Measurements from ENCODE around the gene EIF4A3. TPM values are rescaled to one million over a fixed set of nuclear protein-coding genes. Genes with fewer than 3 reads are reported as not detected.

Gene EIF4A3
- total and polyA plus RNA-seq, 9 of the 15 experiments (the other 6 are each of a cell fraction or from before 2014, with no cell fraction given): 62.7 to 171 (median 127) TPM

DNA sequence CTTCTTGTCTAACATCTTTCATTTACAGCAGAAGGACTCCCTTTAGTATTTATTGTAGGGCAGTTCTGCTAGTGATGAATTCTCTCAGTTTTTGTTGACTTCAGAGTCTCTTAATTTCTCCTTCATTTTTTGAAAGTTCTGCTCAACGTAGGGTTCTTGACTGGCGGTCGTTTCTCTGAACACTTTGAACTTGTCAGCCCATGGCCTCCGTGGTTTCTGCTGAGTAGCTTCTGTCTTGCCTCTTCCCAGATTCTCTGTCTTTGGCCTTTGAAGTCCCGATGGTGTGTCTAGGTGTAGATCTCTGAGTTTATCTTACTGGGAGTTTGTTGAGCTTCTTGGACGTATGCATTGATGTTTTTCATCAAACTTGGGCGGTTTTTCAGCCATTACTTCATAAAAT, 32.2 kb downstream of the EIF4A3 start (continued):
- TF ChIP-seq, protein P1, sequence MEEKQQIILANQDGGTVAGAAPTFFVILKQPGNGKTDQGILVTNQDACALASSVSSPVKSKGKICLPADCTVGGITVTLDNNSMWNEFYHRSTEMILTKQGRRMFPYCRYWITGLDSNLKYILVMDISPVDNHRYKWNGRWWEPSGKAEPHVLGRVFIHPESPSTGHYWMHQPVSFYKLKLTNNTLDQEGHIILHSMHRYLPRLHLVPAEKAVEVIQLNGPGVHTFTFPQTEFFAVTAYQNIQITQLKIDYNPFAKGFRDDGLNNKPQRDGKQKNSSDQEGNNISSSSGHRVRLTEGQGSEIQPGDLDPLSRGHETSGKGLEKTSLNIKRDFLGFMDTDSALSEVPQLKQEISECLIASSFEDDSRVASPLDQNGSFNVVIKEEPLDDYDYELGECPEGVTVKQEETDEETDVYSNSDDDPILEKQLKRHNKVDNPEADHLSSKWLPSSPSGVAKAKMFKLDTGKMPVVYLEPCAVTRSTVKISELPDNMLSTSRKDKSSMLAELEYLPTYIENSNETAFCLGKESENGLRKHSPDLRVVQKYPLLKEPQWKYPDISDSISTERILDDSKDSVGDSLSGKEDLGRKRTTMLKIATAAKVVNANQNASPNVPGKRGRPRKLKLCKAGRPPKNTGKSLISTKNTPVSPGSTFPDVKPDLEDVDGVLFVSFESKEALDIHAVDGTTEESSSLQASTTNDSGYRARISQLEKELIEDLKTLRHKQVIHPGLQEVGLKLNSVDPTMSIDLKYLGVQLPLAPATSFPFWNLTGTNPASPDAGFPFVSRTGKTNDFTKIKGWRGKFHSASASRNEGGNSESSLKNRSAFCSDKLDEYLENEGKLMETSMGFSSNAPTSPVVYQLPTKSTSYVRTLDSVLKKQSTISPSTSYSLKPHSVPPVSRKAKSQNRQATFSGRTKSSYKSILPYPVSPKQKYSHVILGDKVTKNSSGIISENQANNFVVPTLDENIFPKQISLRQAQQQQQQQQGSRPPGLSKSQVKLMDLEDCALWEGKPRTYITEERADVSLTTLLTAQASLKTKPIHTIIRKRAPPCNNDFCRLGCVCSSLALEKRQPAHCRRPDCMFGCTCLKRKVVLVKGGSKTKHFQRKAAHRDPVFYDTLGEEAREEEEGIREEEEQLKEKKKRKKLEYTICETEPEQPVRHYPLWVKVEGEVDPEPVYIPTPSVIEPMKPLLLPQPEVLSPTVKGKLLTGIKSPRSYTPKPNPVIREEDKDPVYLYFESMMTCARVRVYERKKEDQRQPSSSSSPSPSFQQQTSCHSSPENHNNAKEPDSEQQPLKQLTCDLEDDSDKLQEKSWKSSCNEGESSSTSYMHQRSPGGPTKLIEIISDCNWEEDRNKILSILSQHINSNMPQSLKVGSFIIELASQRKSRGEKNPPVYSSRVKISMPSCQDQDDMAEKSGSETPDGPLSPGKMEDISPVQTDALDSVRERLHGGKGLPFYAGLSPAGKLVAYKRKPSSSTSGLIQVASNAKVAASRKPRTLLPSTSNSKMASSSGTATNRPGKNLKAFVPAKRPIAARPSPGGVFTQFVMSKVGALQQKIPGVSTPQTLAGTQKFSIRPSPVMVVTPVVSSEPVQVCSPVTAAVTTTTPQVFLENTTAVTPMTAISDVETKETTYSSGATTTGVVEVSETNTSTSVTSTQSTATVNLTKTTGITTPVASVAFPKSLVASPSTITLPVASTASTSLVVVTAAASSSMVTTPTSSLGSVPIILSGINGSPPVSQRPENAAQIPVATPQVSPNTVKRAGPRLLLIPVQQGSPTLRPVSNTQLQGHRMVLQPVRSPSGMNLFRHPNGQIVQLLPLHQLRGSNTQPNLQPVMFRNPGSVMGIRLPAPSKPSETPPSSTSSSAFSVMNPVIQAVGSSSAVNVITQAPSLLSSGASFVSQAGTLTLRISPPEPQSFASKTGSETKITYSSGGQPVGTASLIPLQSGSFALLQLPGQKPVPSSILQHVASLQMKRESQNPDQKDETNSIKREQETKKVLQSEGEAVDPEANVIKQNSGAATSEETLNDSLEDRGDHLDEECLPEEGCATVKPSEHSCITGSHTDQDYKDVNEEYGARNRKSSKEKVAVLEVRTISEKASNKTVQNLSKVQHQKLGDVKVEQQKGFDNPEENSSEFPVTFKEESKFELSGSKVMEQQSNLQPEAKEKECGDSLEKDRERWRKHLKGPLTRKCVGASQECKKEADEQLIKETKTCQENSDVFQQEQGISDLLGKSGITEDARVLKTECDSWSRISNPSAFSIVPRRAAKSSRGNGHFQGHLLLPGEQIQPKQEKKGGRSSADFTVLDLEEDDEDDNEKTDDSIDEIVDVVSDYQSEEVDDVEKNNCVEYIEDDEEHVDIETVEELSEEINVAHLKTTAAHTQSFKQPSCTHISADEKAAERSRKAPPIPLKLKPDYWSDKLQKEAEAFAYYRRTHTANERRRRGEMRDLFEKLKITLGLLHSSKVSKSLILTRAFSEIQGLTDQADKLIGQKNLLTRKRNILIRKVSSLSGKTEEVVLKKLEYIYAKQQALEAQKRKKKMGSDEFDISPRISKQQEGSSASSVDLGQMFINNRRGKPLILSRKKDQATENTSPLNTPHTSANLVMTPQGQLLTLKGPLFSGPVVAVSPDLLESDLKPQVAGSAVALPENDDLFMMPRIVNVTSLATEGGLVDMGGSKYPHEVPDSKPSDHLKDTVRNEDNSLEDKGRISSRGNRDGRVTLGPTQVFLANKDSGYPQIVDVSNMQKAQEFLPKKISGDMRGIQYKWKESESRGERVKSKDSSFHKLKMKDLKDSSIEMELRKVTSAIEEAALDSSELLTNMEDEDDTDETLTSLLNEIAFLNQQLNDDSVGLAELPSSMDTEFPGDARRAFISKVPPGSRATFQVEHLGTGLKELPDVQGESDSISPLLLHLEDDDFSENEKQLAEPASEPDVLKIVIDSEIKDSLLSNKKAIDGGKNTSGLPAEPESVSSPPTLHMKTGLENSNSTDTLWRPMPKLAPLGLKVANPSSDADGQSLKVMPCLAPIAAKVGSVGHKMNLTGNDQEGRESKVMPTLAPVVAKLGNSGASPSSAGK (IDR thresholded peaks at IDR 0.05): no peak
- TF ChIP-seq, protein P2, sequence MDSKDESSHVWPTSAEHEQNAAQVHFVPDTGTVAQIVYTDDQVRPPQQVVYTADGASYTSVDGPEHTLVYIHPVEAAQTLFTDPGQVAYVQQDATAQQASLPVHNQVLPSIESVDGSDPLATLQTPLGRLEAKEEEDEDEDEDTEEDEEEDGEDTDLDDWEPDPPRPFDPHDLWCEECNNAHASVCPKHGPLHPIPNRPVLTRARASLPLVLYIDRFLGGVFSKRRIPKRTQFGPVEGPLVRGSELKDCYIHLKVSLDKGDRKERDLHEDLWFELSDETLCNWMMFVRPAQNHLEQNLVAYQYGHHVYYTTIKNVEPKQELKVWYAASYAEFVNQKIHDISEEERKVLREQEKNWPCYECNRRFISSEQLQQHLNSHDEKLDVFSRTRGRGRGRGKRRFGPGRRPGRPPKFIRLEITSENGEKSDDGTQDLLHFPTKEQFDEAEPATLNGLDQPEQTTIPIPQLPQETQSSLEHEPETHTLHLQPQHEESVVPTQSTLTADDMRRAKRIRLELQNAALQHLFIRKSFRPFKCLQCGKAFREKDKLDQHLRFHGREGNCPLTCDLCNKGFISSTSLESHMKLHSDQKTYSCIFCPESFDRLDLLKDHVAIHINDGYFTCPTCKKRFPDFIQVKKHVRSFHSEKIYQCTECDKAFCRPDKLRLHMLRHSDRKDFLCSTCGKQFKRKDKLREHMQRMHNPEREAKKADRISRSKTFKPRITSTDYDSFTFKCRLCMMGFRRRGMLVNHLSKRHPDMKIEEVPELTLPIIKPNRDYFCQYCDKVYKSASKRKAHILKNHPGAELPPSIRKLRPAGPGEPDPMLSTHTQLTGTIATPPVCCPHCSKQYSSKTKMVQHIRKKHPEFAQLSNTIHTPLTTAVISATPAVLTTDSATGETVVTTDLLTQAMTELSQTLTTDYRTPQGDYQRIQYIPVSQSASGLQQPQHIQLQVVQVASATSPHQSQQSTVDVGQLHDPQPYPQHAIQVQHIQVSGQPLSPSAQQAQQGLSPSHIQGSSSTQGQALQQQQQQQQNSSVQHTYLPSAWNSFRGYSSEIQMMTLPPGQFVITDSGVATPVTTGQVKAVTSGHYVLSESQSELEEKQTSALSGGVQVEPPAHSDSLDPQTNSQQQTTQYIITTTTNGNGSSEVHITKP (IDR thresholded peaks at IDR 0.05; ENCODE audit: partially characterized antibody): no peak
- no peak for TF ChIP-seq HIVEP1 (CRISPR knock-in tag; IDR thresholded peaks at IDR 0.05)
- TF ChIP-seq BHLHE40 (IDR thresholded peaks at IDR 0.05; ENCODE audit: low read length): no peak
- no peak for TF ChIP-seq POLR3A (IDR thresholded peaks at IDR 0.05; ENCODE audit: borderline replicate concordance, extremely low read depth, insufficient read depth, insufficient read length)
